Measurements from ENCODE around the gene NAGA. TPM values are rescaled to one million over a fixed set of nuclear protein-coding genes. Genes with fewer than 3 reads are reported as not detected.
"Not testable (repeated sequence)": the region's sequence is repeated elsewhere in the genome, so short reads cannot be mapped to it uniquely, and the experiment has no call there.

The NAGA gene
- total RNA-seq, 4 donors from 2014 or later: 21.9 to 35.0 (median 33.0) TPM

DNA sequence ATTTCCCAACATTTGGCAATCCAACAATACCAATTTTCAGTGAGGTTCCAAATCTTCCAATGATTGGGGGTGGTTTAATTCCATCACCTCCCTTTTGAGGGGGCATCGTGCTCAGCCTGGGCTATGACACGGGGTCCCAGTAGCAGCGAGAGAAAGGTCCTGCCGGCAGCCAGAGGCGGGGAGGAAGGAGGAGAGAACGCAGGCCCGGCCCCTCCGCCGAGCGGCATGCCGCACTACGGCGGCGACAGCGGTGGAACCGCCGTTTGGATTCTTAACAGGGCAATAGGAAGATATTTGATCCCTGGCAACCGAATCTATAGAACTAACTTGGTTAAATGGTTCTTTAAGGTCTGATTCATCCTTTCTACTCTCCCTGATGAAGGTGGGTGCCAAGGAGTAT lies 38.2 kb upstream of the NAGA start:
- H3K9me3 ChIP-seq: peaks cover 0 to 13% (median 0%) of the 10 kb centered on the region in 3 donors
- 43 to 79% methylated on average over 1 to 18 of the region's 18 CpGs for WGBS, 2 donors (ENCODE audit: low coverage in 1 of 2)
- H3K4me1 ChIP-seq: no peaks in the 10 kb centered on the region
- H3K27me3 ChIP-seq: no peaks in the 10 kb centered on the region
- H3K27ac ChIP-seq: no peak overlapping the region
- H3K36me3 ChIP-seq: peaks cover 0 to 7% of the 10 kb centered on the region in 2 donors
- no peak for ATAC-seq
- no peak overlapping the region for H3K4me3 ChIP-seq
- TF ChIP-seq, protein P1, sequence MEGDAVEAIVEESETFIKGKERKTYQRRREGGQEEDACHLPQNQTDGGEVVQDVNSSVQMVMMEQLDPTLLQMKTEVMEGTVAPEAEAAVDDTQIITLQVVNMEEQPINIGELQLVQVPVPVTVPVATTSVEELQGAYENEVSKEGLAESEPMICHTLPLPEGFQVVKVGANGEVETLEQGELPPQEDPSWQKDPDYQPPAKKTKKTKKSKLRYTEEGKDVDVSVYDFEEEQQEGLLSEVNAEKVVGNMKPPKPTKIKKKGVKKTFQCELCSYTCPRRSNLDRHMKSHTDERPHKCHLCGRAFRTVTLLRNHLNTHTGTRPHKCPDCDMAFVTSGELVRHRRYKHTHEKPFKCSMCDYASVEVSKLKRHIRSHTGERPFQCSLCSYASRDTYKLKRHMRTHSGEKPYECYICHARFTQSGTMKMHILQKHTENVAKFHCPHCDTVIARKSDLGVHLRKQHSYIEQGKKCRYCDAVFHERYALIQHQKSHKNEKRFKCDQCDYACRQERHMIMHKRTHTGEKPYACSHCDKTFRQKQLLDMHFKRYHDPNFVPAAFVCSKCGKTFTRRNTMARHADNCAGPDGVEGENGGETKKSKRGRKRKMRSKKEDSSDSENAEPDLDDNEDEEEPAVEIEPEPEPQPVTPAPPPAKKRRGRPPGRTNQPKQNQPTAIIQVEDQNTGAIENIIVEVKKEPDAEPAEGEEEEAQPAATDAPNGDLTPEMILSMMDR (IDR thresholded peaks at IDR 0.05): no peak
- TF ChIP-seq POLR2A (IDR thresholded peaks at IDR 0.05): no peak
- no peak for TF ChIP-seq EP300 (IDR thresholded peaks at IDR 0.05)
- no peak for TF ChIP-seq POLR2AphosphoS5 (IDR thresholded peaks at IDR 0.05)

DNA sequence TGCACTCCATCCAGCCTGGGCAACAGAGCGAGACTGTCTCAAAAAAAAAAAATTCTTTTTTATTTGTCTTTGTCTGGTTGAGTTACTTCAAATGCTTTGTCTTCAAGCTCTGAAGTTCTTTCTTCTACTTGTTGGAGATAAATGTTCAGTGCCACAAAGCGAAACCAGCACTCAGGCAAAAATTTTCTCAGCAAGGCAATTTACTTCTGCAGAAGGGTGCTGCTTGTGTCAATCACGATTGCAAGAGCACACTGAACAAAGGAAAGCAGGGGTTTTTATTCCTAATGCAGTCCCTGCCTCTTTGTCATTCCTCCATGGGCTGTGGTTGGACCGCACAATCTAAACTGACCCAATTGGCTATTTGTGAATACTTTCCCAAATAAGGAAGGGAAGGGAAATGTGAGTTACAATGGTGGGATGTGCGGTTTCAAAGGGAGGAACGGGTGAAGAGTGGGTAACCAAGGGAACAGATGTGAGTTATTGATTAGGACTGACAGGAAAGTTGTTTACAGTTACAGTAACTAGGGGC lies 33.8 kb upstream of the NAGA start:
- not testable (repeated sequence) for H3K27me3 ChIP-seq, H3K27ac ChIP-seq, ATAC-seq, H3K4me3 ChIP-seq, H3K4me1 ChIP-seq
- 87 to 88% methylated on average over 2 to 6 of the region's 6 CpGs for WGBS, 2 donors (ENCODE audit: low coverage in 1 of 2)
- peaks cover 0 to 48% (median 0%) of the 10 kb centered on the region in 3 donors for H3K9me3 ChIP-seq
- H3K36me3 ChIP-seq: peaks cover 0 to 18% of the 10 kb centered on the region in 2 donors

DNA sequence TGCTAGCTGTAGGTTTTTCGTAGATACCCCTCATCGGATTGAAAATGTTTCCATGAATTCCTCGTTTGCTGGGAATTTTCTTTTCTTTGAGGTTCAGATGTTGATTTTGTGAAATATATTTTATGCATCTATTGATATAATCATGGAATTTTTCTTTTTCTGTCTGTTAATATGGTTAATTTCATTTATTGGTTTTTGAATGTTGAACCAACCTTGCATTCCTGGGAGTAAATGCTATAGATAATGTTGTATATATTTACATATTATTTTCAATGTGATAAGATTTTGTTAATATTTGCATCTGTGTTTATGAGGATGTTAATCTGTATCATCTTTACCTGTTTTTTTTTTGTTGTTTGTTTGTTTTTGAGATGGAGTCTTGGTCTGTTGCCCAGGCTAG lies 30.6 kb upstream of the NAGA start:
- no peaks in the 10 kb centered on the region for H3K27me3 ChIP-seq
- H3K36me3 ChIP-seq: peaks cover 0 to 34% of the 10 kb centered on the region in 2 donors
- H3K27ac ChIP-seq: no peak overlapping the region
- H3K9me3 ChIP-seq: peaks cover 0 to 60% (median 0%) of the 10 kb centered on the region in 3 donors
- 97 to 100% methylated on average over 3 of the region's 3 CpGs for WGBS, 2 donors (ENCODE audit: low coverage in 1 of 2)
- no peak for TF ChIP-seq POLR2AphosphoS5 (IDR thresholded peaks at IDR 0.05)
- no peak for TF ChIP-seq EP300 (IDR thresholded peaks at IDR 0.05)
- no peak for TF ChIP-seq POLR2A (IDR thresholded peaks at IDR 0.05)
- TF ChIP-seq, protein P1 (IDR thresholded peaks at IDR 0.05): no peak
- no peaks in the 10 kb centered on the region for H3K4me1 ChIP-seq
- no peak for ATAC-seq
- no peak overlapping the region for H3K4me3 ChIP-seq

DNA sequence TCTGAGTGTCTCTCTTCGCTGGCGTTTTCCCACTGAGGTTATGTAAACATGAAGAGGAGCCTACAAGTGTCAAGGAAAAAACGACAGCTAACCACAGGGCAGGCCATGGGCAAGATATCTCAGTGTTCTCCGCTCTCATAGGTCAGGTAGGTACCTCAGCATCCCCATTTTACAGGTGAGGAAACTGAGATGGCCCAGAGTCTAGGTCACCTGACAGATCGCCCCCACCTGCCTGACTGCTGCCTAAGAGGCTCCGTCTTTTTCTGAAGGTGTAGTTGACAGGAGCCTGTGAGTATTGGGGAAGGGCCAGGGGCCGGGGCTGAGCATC lies 20.8 kb upstream of the NAGA start:
- WGBS, 2 donors (ENCODE audit: low coverage in 1 of 2): 13 to 32% methylated on average over 3 to 5 of the region's 7 CpGs
- TF ChIP-seq EP300 (IDR thresholded peaks at IDR 0.05): no peak
- TF ChIP-seq POLR2AphosphoS5 (IDR thresholded peaks at IDR 0.05): no peak
- TF ChIP-seq, protein P1 (IDR thresholded peaks at IDR 0.05): no peak
- TF ChIP-seq POLR2A (IDR thresholded peaks at IDR 0.05): no peak
- H3K27ac ChIP-seq: peak overlapping the region; percentile 73 to 99 (median 92)

DNA sequence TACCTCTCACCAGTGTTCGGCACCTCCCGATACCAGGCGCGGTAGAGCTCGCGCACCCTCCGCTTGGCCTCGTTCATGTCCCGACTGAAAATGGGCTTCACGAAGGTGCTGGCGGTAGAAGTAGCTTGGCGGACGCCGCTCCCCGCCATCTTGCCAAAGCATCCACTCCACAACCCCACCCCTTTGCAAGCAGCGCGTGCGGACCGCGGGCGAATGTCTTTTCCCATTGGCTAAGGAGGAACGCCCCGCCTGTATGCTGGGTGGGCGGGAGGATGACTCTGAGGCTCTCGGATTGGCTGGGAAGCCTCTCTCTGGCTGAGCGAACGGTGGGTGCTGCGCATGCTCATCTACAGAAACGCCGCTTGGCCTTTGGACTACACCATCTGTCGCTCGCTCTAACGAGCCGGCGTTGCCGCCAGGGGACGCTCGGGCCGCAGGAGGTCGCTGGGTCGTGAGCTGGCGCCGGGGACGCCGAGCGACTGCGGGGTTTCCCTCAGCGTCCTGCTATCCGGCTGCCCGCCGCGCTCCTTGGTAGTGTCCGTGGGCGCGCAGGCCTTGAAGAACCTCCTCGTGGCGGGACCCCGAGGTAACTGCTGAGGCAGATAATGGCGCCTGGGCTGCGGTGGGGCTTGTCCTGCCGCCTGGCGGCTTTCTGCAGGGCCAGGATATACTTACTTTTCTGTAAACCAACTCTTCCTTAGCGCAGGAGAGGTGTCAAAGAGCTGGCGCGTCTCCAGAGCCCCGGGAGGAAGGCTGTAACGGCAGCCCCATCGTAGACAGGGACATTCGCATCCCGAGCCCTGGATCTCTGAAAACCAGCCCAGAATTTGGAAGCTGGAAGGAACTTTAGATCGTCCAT lies 20.2 kb upstream of the NAGA start, which contains the start of gene NDUFA6:
NDUFA6 (minus strand) TSS at position 177 of the 859 bp plus-strand sequence; CDS start at position 149, 28 bp downstream.
- H3K4me1 ChIP-seq: peaks cover 0 to 56% (median 10%) of the 10 kb centered on the region in 3 donors
- H3K27ac ChIP-seq: peak within 1 kb of the TSS; percentile 83 to 99 (median 96)
- TF ChIP-seq, protein P1 (IDR thresholded peaks at IDR 0.05): peak in 3 of 4 experiments; percentile 95 to 98 (median 98)
- peak; percentile 89 to 90 for TF ChIP-seq POLR2A (IDR thresholded peaks at IDR 0.05)
- TF ChIP-seq EP300 (IDR thresholded peaks at IDR 0.05): no peak
- peak; percentile 97 for TF ChIP-seq POLR2AphosphoS5 (IDR thresholded peaks at IDR 0.05)
- WGBS, 2 donors (ENCODE audit: low coverage in 1 of 2): 0 to 2% methylated on average over 1 to 15 of the region's 71 CpGs
- peak; percentile 99 for ATAC-seq
- no peaks in the 10 kb centered on the region for H3K27me3 ChIP-seq
- no peaks in the 10 kb centered on the region for H3K9me3 ChIP-seq
- H3K36me3 ChIP-seq: peaks cover 0 to 24% of the 10 kb centered on the region in 2 donors
- peak within 1 kb of the TSS; percentile 71 to 91 for H3K4me3 ChIP-seq

More for the DNA sequence above, 20.8 kb upstream of the NAGA start:
- H3K36me3 ChIP-seq: peaks cover 0 to 18% of the 10 kb centered on the region in 2 donors
- peak overlapping the region; percentile 71 to 91 for H3K4me3 ChIP-seq
- H3K9me3 ChIP-seq: no peaks in the 10 kb centered on the region
- H3K4me1 ChIP-seq: peaks cover 0 to 50% (median 10%) of the 10 kb centered on the region in 3 donors
- ATAC-seq: no peak
- H3K27me3 ChIP-seq: no peaks in the 10 kb centered on the region
